ENCODE results near the gene RTN4R.
"Not testable (repeated sequence)": the region's sequence is repeated elsewhere in the genome, so short reads cannot be mapped to it uniquely, and the experiment has no call there.

Gene RTN4R

GRCh38 chr22:20268279-20269012 lies at the start of gene RTN4R:
RTN4R (minus strand) TSS chr22:20268318; CDS start chr22:20268092, 226 bp downstream.
- ATAC-seq (ENCODE audit: insufficient read depth, low read depth) (peak; percentile 87), DNase-seq (peak; percentile 53)
- Histone ChIP-seq H2AFZ (ENCODE audit: low read depth, low read length) (peak within 1 kb of the TSS; percentile 43), H4K20me1 (ENCODE audit: insufficient read depth, low read length) (no peaks in the 10 kb centered on the region), H3K4me1 (ENCODE audit: insufficient read depth, low read length) (peaks cover 13% of the 10 kb centered on the region), H3K9me3 (ENCODE audit: insufficient read depth, low read length, severe bottlenecking) (no peaks in the 10 kb centered on the region), H3K4me3 (ENCODE audit: low read depth in 1 of 2, low read length in 2 of 2) (peak within 1 kb of the TSS in 1 of 2 experiments; percentile 48; a peak in 2 of 4 replicates), H3K79me2 (ENCODE audit: insufficient read depth, low read length) (no peaks in the 10 kb centered on the region), H3K9ac (ENCODE audit: low read depth, low read length) (peak within 1 kb of the TSS; percentile 43; the same call in 1 of the 2 replicates), H3K36me3 (ENCODE audit: insufficient read depth, low read length) (no peaks in the 10 kb centered on the region), H3K27me3 (ENCODE audit: insufficient read depth, low read length, poor library complexity) (peaks cover 18% of the 10 kb centered on the region), H3K27ac (ENCODE audit: low read length) (no peak within 1 kb of the TSS), H3K4me2 (ENCODE audit: insufficient read depth, low read length) (peak within 1 kb of the TSS; percentile 63)
- TF ChIP-seq CTCF (IDR thresholded peaks at IDR 0.05; ENCODE audit: borderline replicate concordance, extremely low read depth, low read length, poor library complexity, severe bottlenecking) (peak; percentile 77), EZH2 (IDR thresholded peaks at IDR 0.05; ENCODE audit: borderline replicate concordance, low read depth, low read length, severe bottlenecking) (peak; percentile 51)

GRCh38 chr22:20317402-20318042 lies 49.4 kb upstream of the RTN4R start:
- H3K27me3 ChIP-seq (ENCODE audit: insufficient read depth, low read length, poor library complexity); H3K9me3 ChIP-seq (ENCODE audit: insufficient read depth, low read length, severe bottlenecking); H2AFZ ChIP-seq (ENCODE audit: low read depth, low read length); H3K27ac ChIP-seq (ENCODE audit: low read length); ATAC-seq (ENCODE audit: insufficient read depth, low read depth); H3K4me3 ChIP-seq (ENCODE audit: low read depth in 1 of 2, low read length in 2 of 2); H3K36me3 ChIP-seq (ENCODE audit: insufficient read depth, low read length): not testable (repeated sequence)
- DNase-seq, result peak; percentile 43
- peaks cover 44% of the 10 kb centered on the region for H3K79me2 ChIP-seq (ENCODE audit: insufficient read depth, low read length)
- peaks cover 22% of the 10 kb centered on the region for H4K20me1 ChIP-seq (ENCODE audit: insufficient read depth, low read length)
- H3K4me1 ChIP-seq (ENCODE audit: insufficient read depth, low read length), result peaks cover 47% of the 10 kb centered on the region
- 0 out of 2 replicates have a peak overlapping the region, but pooled peaks have one; percentile 17 for H3K9ac ChIP-seq (ENCODE audit: low read depth, low read length)
- H3K4me2 ChIP-seq (ENCODE audit: insufficient read depth, low read length), result peak overlapping the region; percentile 94
- TF ChIP-seq CTCF (IDR thresholded peaks at IDR 0.05; ENCODE audit: borderline replicate concordance, extremely low read depth, low read length, poor library complexity, severe bottlenecking), result peak; percentile 59

- Histone ChIP-seq H3K36me3 (ENCODE audit: insufficient read depth, low read length) (peaks cover 8% of the 10 kb centered on the region; the same call in 1 of the 2 replicates), H3K79me2 (ENCODE audit: insufficient read depth, low read length) (peaks cover 44% of the 10 kb centered on the region), H3K9me3 (ENCODE audit: insufficient read depth, low read length, severe bottlenecking) (no peaks in the 10 kb centered on the region), H3K27ac (ENCODE audit: low read length) (no peak overlapping the region), H2AFZ (ENCODE audit: low read depth, low read length) (no peak overlapping the region), H3K4me2 (ENCODE audit: insufficient read depth, low read length) (peak overlapping the region; percentile 94; the same call in 1 of the 2 replicates), H4K20me1 (ENCODE audit: insufficient read depth, low read length) (peaks cover 22% of the 10 kb centered on the region), H3K9ac (ENCODE audit: low read depth, low read length) (0 out of 2 replicates have a peak overlapping the region, but pooled peaks have one; percentile 17), H3K4me3 (ENCODE audit: low read depth in 1 of 2, low read length in 2 of 2) (no peak overlapping the region), H3K4me1 (ENCODE audit: insufficient read depth, low read length) (peaks cover 47% of the 10 kb centered on the region), H3K27me3 (ENCODE audit: insufficient read depth, low read length, poor library complexity) (no peaks in the 10 kb centered on the region)
- ATAC-seq (ENCODE audit: insufficient read depth, low read depth), result no peak
- no peak for DNase-seq
- TF ChIP-seq EZH2 (IDR thresholded peaks at IDR 0.05; ENCODE audit: borderline replicate concordance, low read depth, low read length, severe bottlenecking) (no peak), CTCF (IDR thresholded peaks at IDR 0.05; ENCODE audit: borderline replicate concordance, extremely low read depth, low read length, poor library complexity, severe bottlenecking) (no peak)
Measured at GRCh38 chr22:20316844-20317401, 48.8 kb upstream of the RTN4R start.

Measured in DND-41 (cell line).